RPMI7951 (cell line): ENCODE results near the gene VPS11. TPM values are rescaled to one million over a fixed set of nuclear protein-coding genes. Genes with fewer than 3 reads are reported as not detected.
A peak's percentile ranks its signal among the peaks of the same experiment; 100 is the strongest.
"Not testable (repeated sequence)": the region's sequence is repeated elsewhere in the genome, so short reads cannot be mapped to it uniquely, and the experiment has no call there.

ENCODE experiments used
- DNase-seq: peaks from one replicate; pipeline ENCODE4 v3.0.0-alpha.2; 2012; ENCODE audit warnings: low read depth
- total RNA-seq: library from RNA; depleted of rRNA; stranded (reverse); fragments of >200 nt; shearing (Covaris generic); gene quantifications from 2 replicates; pipeline ENCODE4 v1.2.3, GENCODE V29; 2014

The VPS11 gene
- total RNA-seq, 1 experiment from 2014 or later: 24.6 TPM

DNA sequence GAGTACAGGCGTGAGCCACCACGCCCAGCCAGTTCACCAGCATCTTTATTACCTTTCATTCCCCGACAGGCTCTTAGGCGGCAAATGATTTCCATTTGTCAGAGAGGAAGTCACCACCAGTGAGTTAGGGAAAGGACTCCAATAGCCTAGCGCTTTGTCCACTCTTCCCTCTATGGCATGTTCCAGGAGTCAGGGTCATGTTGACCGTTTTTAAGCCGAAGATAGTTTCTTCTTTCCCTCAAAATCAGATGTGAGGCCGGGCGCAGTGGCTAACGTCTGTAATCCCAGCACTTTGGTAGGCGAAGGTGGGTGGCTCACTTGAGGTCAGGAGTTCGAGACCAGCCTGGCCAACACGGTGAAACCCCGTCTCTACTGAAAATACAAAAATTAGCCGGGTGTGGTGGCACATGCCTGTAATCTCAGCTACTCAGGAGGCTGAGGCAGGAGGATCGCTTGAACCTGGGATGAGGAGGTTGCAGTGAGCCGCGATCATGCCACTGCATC, 35.6 kb downstream of the VPS11 start:
- not testable (repeated sequence) for DNase-seq

DNA sequence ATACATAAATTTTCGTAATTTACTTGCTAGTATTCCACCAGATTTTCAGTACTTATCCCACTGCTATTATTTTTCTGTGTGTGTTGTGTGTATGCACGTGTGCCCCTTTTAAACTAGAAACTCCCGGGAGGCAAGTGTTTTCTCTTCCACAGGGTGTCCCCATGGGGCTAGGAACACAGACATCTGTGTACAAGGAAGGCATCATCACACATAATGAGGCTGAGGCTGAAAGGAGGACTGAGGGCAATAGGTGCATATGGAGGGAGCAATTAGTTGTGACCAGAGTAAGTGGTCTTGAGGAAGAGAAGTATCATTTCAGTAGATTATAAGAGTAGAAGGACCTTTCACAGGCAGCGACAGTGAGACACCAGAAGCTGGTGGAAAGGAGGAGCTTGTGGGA, 36.2 kb downstream of the VPS11 start:
- no peak for DNase-seq

DNA sequence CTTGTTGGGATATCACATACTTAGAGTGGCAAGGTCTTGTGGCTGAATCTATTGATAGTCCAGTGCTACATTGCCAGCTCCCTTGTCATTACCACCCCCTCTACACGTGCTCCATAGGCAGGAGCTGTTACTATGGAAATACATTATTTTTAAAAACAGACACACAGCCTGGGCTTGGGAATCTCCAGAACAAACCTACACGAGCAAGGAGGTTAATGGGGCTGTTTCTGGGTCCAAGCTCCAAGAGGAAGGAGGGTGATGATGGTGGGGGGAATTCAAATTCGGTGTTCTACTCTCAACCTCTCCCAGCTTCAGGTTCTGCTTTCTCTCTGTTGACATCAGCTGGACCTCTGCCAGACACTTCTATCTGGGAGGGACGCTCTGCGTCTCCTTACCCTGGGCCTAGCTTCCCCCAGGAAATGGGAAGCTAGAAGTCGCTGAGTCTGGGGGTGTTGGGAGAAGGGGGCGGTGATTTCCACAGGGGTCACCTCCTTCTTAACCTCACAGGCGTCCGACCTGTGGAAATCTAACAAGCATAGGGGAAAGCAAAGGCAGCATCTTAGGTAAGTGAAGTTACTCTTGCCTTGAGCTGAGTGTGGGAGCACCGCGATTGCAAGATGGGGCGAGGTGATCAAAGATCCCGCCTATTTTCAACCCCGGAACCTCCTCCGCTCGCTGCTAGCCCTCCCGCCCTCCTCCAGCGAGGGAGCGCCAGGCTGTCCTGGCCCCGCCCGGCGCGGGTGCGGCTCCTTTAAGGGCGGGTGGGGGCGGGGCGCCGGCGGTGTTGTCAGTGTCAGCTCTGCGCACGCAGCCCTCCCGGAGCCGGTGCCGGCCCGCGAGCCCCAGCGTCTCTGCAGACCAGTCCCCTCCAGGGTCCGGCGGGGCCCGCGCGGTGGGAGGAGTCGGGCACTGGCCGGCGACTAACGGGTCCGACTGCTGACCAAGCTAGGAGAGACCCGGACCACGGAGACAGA, 39.2 kb downstream of the VPS11 start, which contains the start of gene C2CD2L:
Gene C2CD2L, plus strand, starts transcription at position 781 of the 974 bp plus-strand sequence. CDS start 398 bp downstream, outside the sequence.
- DNase-seq: peak; percentile 93

DNA sequence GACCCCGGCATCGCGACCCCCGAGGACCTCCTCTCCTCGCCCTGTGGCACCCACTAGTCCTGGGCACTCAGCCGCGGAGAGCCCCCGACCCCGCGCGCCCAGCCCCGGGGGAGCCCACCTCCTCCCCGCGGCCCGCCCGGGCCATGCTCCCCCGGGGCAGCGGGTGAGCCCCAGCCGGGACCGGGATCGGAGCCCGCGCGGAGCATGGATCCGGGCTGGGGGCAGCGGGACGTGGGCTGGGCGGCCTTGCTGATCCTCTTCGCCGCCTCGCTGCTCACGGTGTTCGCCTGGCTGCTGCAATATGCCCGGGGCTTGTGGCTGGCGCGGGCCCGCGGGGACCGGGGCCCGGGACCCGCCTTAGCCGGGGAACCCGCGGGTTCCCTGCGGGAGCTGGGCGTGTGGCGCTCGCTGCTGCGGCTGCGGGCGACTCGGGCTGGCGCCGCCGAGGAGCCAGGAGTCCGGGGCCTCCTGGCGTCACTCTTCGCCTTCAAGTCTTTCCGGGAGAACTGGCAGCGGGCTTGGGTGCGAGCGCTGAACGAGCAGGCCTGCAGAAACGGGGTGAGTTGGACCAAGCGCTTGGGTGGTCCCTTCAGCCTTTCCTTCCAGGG, 40.0 kb downstream of the VPS11 start:
- DNase-seq: no peak

DNA sequence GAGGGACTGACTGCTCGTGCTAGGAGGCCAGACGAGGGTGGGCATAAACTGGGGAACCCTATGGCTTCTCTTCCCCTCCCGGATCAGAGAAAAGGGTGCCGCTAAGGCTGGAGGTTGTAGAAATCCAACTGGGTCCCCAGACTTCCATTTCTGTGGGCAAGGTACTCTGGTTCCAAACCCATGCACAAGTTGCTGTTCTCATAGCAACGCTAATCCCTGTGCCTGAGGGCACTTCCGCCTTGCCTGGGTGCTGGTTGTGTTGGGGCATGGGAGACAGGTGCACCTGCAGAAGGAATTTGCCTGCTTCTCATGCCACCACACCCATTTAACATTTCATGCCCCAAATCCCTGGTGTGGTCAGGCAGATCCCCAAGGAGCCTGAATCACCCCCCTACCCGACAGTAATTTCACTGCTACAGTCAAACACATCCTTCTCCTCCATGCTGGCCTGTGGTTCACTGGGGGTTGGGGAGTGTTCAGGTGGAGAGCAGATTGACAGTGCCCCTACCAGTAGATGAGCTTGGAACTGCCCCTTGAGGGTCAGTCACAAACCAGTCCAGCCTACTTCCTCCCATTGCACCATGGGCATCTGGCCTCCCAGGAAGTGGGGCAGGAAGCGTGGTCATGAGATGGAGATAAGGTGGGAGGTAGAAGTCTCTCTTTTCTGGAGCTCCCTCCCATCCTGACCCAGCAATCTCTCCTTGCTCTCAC, 40.7 kb downstream of the VPS11 start:
- peak; percentile 48 for DNase-seq

DNA sequence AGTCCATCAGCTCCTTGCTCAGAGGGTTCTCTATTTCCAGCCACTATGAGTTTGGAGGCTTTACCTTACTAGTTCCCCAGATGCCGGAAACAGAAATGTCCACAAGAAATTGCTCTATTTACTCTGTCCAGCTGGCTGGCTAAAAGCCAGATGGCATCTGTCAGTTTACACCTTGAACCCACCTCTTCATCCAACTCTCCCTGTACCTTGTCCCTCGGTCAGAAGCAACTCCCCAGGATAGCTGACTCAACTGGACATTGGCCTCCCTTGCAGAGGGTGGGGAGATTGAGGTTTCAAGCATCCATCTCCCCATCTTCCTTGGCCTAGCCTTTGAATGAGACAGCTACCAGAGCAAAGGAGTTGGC, 41.2 kb downstream of the VPS11 start:
- no peak for DNase-seq

DNA sequence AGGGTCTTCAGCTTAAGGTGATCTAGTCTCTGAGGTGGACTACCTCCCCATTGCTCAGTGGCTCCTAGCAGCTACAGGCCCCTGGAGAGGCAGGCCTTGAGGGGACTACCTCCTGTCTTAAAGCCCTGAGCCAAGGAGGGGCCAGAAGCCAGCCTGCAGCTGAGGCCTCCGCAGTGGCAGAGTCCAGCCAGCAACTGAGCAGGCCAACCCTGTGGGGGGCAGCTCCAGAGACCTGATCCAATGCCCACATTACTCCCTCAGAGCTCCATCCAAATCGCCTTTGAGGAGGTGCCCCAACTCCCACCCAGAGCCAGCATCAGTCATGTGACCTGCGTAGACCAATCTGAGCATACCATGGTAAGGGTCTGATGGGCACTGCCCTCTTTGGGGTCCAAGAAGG, 42.2 kb downstream of the VPS11 start:
- DNase-seq: no peak

DNA sequence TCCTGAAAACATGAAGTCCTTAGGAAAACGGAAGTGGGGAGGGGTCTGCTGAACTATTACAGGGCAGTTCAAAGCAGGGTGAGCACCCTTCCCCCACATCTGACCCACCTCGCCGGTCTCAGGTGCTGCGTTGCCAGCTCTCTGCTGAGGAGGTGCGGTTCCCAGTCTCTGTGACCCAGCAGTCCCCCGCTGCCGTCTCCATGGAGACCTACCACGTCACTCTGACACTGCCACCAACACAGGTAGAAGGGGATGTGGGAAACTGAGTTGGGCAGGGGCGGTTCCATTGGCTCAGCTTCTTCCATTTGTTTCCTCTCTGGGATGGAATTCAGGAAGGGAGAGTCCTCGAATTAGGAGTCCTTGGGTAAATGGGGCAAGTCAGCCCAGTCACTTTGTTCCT, 42.8 kb downstream of the VPS11 start:
- no peak for DNase-seq

DNA sequence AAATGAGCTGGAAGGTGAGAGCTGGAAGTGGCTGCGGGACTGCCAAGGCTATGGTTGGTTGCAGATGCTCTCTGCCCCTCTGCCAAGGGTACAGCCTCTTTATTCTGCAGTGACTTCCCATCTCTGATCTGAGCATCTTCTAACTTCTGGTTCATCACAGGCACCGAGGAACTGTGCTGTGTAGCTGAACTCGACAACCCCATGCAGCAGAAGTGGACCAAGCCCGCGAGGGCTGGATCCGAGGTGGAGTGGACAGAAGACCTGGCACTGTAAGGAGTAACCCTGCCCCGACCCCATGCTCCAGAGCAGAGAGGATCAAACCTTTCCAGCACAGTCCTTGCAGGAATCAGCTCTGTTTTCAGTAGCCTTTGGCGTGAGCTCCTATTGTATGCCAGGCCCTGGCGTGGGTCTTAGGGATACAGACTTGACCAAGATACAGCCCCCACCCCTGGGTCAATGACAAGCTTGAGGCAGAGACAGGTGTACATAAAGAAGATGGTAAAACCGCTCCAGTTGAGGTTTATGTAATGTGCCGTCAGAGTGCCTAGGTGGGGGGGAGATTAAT, 43.8 kb downstream of the VPS11 start:
- DNase-seq: no peak

DNA sequence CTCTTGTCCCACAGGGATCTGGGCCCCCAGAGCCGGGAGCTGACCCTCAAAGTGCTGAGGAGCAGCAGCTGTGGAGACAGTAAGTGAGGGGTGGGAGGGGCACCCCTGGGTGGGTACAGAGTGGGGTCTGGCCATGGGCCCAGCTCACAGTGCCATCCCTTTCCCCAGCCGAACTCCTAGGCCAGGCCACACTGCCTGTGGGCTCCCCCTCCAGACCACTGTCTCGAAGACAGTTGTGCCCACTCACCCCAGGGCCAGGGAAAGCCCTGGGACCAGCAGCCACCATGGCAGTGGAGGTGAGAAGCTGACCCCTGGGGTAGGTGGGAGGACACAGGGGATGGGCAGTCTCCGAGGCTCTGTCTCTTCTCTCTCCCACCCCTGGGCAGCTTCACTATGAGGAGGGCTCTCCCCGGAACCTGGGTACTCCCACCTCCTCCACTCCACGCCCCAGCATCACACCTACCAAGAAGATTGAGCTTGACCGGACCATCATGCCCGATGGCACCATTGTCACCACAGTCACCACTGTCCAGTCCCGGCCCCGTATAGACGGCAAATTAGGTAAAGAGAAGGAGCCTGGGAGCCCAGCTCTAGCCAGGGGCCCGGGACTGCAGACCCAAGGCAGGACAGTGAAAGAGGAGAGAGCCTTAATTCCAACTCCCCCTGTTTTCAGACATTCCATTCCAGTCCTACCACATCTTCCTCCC, 44.8 kb downstream of the VPS11 start:
- DNase-seq: no peak

DNA sequence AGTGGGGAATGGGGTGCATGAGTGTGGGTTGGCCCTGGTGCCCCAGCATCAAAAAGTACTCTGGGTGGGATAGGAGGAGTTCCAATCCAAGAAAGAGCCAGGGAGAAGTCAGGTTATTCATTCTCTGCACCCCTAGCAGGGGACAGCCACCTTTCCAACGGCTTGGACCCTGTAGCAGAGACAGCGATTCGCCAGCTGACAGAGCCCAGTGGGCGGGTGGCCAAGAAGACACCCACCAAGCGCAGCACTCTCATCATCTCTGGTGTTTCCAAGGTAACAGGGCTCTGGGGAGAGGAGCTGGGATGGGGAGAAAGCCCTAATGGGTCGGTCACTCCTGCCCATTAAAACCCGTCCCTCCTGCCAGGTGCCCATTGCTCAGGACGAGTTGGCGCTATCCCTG, 46.1 kb downstream of the VPS11 start:
- no peak for DNase-seq

DNA sequence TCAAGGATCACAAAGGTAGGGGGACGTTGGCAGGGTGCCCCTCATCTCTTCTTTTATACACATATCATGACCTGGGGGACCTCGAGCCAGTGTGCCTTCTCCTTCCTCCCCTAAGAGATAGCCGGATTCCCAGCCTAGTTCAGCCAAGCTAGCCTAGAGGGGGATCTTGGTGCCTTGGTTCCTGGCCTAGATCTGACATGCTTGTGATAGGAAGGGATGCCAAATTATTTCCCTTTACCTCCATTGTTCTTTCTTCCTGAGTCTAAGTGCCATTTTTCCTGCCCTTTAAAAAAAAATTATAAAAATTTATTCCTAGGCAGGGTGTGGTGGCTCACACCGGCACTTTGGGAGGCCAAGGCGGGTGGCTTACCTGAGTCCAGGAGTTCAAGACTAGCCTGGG, 46.7 kb downstream of the VPS11 start:
- DNase-seq: no peak

DNA sequence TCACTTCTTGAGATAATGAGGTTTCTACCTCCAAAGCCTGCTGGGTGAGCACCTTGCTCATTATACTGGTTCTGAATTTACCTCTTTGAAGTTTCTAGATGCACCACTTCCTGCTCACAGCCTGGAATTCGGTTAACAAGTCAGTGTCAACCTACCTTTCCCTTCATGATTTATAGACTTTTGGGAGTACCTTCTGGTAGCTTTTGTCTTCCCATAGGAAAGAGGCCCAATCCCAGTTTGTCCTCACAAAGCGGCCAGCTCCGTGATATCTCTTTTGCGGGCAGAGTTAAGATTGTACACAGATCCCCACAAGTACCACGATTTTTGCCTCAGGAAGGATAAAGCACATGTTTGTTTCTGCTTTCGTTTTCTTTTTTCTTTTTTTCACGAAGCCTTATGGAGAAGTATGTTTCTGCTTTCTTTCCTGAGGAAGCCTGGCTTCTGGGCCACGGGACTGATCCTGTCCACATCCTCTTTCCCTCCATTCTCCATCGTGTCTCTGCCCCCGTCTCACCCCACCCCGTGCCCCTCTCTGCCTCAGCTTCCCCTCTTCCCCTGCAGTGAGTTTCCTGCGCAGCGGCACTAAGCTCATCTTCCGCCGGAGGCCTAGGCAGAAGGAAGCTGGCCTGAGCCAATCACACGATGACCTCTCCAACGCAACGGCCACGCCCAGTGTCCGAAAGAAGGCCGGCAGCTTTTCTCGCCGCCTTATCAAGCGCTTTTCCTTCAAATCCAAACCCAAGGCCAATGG, 48.0 kb downstream of the VPS11 start:
- no peak for DNase-seq

DNA sequence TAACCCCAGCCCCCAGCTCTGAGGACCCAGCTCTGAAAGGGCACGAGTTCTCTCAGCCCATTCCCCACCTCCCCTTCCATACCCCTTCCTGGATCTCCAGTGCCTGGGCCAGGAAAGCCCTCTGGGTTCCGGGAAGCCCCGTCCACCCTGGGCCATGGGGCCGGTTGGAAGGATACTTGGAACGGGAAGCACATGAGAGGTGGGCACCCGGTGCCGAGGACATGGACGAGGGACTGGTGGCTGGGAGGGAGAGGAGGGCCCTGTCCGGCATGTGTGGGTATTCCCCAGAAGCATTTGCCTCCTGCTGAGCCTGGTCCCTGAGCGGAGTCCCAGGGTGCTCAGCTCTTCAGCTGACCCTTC, 48.6 kb downstream of the VPS11 start:
- DNase-seq: no peak

DNA sequence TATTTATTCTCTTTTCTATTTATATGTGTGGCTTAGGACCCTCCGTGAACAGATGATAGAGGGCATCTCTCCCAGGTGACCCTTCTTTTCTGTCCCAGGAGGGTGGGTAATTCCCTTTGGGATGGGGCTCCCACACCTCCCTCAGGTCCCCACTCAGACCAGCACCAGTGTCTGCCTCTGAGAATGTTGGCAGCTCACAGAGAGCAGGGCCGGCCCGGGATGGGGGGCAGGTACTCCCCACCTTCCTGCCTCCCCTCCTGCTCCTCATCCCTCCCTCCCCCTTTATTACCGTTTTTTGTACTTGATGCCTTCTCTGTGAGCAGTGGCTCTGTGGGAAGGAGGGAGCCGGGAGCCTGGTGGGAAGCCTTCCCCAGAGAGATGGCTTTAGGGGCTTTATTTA, 49.0 kb downstream of the VPS11 start:
- DNase-seq: no peak

DNA sequence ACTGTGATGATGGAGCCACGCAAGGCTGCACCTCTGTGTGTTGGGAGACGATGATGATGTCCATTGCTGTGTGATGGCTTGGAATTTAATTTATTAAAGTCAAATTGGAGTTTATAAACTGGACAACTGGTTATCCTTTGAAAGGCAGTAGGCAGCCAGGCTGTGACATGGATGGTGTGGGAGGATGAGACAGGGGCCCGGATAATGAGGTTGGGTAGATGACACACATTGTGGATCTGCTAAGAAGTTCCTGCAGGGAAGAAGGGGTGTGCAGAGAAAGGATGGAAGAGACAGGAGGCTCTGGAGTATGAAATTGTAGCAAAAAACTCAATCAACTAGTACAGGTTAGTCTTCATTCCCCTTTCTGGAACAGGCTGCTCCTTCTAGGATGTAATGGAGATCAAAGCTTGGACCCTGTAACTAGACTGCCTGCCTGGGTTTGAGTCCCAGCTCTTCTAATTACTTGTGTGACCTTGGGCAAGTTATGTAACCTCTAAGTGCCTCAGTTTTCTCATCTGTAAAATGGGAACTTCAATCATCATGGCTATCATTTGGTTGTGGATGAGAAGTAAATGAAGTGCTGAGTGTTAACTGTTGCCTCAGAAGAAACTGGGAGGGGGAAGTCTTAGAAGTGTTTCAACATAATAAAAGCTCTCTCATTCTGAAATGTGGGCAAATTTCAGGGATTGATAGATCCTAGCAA, 49.5 kb downstream of the VPS11 start:
- no peak for DNase-seq

DNA sequence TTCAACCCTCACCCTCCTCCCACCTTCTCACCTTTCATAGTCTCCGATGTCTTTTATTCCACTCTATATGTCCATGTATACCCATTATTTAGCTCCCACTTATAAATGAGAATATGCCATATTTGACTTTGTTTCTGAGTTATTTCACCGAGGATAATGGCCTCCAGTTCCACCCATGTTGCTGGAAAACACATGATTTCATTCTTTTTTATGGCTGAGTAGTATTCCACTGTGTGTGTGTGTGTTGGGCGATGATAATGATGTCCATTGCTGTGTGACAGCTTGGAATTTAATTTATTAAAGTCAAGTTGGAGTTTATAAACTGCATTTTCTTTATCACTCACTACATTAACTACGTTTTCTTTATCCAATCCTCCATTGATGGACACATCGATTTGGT, 50.6 kb downstream of the VPS11 start:
- no peak for DNase-seq

DNA sequence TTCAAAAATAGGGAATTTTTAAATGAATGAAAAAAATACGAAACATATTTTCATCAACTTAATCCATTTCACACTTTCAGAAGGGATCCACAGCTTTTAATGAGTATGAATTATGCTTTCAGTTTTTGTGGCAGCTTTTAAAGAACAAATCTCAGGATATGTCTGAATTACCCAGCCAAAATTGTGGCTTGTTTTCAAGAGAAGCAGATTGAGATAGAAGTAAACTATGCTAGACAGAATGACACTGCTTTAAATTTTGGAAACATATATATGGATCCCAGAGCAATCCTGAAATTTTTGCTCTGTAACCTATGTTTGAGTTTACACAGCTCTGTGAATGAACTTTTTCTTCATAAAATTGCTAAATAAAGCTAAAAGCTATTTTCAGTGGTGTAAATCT, 51.3 kb downstream of the VPS11 start:
- DNase-seq: no peak

DNA sequence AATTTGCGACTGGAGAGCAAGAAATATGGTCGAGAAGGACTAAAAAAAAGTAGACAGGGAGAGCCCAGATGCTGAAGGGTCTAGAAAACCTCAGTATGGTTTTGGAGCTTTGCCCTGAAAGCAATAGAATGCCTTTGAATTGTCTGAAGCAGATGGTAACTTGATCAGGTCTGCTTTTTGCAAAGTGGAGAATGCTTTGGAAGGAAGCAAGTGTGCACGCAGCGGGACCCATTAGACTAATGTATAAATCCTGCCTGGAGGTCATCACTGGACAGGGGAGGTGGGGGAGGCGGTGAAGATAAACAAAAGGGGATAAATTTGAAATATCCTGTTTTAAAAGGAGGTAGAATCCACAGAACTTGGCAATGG, 53.0 kb downstream of the VPS11 start:
- DNase-seq: peak; percentile 79
